DLD1 (cell line): ENCODE results near the gene COMMD1.
"Not testable (repeated sequence)": the region's sequence is repeated elsewhere in the genome, so short reads cannot be mapped to it uniquely, and the experiment has no call there.

Experiments
- in situ Hi-C: cut with HindIII; loops from 2 replicates; pipeline ENCODE4 v1.10.0; 2017; ENCODE audit warnings: low sequenced_read_pairs

Gene COMMD1

GRCh38 chr2:62013641-62014040, 108.2 kb downstream of the COMMD1 start:
- in situ Hi-C loops = no loop called here

GRCh38 chr2:62014102-62014501, 108.6 kb downstream of the COMMD1 start:
- in situ Hi-C loops = no loop called here

GRCh38 chr2:62016957-62017356, 111.5 kb downstream of the COMMD1 start:
- in situ Hi-C loops = no loop called here

GRCh38 chr2:62029910-62030309, 124.4 kb downstream of the COMMD1 start:
- in situ Hi-C loops = no loop called here

GRCh38 chr2:62030902-62031301, 125.4 kb downstream of the COMMD1 start:
- in situ Hi-C loops = no loop called here

GRCh38 chr2:62032096-62032495, 126.6 kb downstream of the COMMD1 start:
- in situ Hi-C loops = no loop called here

GRCh38 chr2:62034715-62035114, 129.2 kb downstream of the COMMD1 start:
- in situ Hi-C loops = no loop called here

- in situ Hi-C loops = no loop called here
These were observed 130.8 kb downstream of the COMMD1 start for GRCh38 chr2:62036229-62036628.

GRCh38 chr2:62036761-62037250, 131.3 kb downstream of the COMMD1 start:
- in situ Hi-C loops = no loop called here

- in situ Hi-C loops = no loop called here
These were observed 133.7 kb downstream of the COMMD1 start for GRCh38 chr2:62038975-62039771.

- in situ Hi-C loops = no loop called here
These were observed 135.5 kb downstream of the COMMD1 start for GRCh38 chr2:62040926-62041325.

GRCh38 chr2:62041701-62042385, 136.4 kb downstream of the COMMD1 start:
- in situ Hi-C loops = not testable (repeated sequence)

GRCh38 chr2:62042400-62042799, 136.9 kb downstream of the COMMD1 start:
- in situ Hi-C loops = no loop called here

GRCh38 chr2:62042944-62043343, 137.5 kb downstream of the COMMD1 start:
- in situ Hi-C loops = no loop called here

- in situ Hi-C loops = no loop called here
These were observed 139.6 kb downstream of the COMMD1 start for GRCh38 chr2:62045017-62045543.

GRCh38 chr2:62046141-62046540, 140.7 kb downstream of the COMMD1 start:
- in situ Hi-C loops = no loop called here

GRCh38 chr2:62050456-62051045, 145.1 kb downstream of the COMMD1 start:
- in situ Hi-C loops = no loop called here

- in situ Hi-C loops = no loop called here
These were observed 148.7 kb downstream of the COMMD1 start for GRCh38 chr2:62054029-62054791.

- in situ Hi-C loops = no loop called here
These were observed 149.5 kb downstream of the COMMD1 start for GRCh38 chr2:62054916-62055450.

- in situ Hi-C loops = no loop called here
These were observed 150.4 kb downstream of the COMMD1 start for GRCh38 chr2:62055724-62056336.
